ENCODE data around the gene TRIM63. TPM values are rescaled to one million over a fixed set of nuclear protein-coding genes. Genes with fewer than 3 reads are reported as not detected.

Gene TRIM63
- total RNA-seq, 1 donor from 2014 or later = not detected

GRCh38 chr1:26049531-26050247, 17.7 kb downstream of the TRIM63 start:
- Histone ChIP-seq H3K4me1 (peaks cover 20% of the 10 kb centered on the region), H3K36me3 (no peaks in the 10 kb centered on the region), H3K4me3 (no peak overlapping the region), H3K27me3 (no peaks in the 10 kb centered on the region), H3K9me3 (no peaks in the 10 kb centered on the region), H3K27ac (no peak overlapping the region)
- intact Hi-C loops (cut with DNase I) = no loop called here
- TF ChIP-seq POLR2AphosphoS5 (IDR thresholded peaks at IDR 0.05; ENCODE audit: insufficient read depth in 1 of 2, low read depth in 1 of 2) (no peak), CTCF (IDR thresholded peaks at IDR 0.05) (no peak), POLR2A (IDR thresholded peaks at IDR 0.05) (no peak)
- DNase-seq (ENCODE audit: extremely low spot score in 2 of 2) = no peak

GRCh38 chr1:26047278-26047874, 20.1 kb downstream of the TRIM63 start:
- Histone ChIP-seq H3K4me1 (peaks cover 20% of the 10 kb centered on the region), H3K9me3 (no peaks in the 10 kb centered on the region), H3K36me3 (no peaks in the 10 kb centered on the region), H3K27me3 (no peaks in the 10 kb centered on the region), H3K27ac (no peak overlapping the region), H3K4me3 (no peak overlapping the region)
- DNase-seq (ENCODE audit: extremely low spot score in 2 of 2) = no peak
- TF ChIP-seq POLR2A (IDR thresholded peaks at IDR 0.05) (no peak), CTCF (IDR thresholded peaks at IDR 0.05) (no peak), POLR2AphosphoS5 (IDR thresholded peaks at IDR 0.05; ENCODE audit: insufficient read depth in 1 of 2, low read depth in 1 of 2) (no peak)
- intact Hi-C loops (cut with DNase I) = no loop called here

- H3K27ac ChIP-seq = no peak overlapping the region
- intact Hi-C loops (cut with DNase I) = no loop called here
Observed at GRCh38 chr1:26046246-26047095, 21.0 kb downstream of the TRIM63 start.

GRCh38 chr1:26045722-26046245, 21.6 kb downstream of the TRIM63 start, which contains the start of gene SLC30A2:
Gene SLC30A2, minus strand, starts transcription at chr1:26046118. Its CDS starts 222 bp downstream, at chr1:26045896.
- Histone ChIP-seq H3K27me3 (no peaks in the 10 kb centered on the region), H3K4me1 (peaks cover 20% of the 10 kb centered on the region), H3K4me3 (no peak within 1 kb of the TSS), H3K9me3 (no peaks in the 10 kb centered on the region), H3K27ac (no peak within 1 kb of the TSS), H3K36me3 (no peaks in the 10 kb centered on the region)
- TF ChIP-seq CTCF (IDR thresholded peaks at IDR 0.05) (no peak), POLR2A (IDR thresholded peaks at IDR 0.05) (no peak), POLR2AphosphoS5 (IDR thresholded peaks at IDR 0.05; ENCODE audit: insufficient read depth in 1 of 2, low read depth in 1 of 2) (no peak)
- DNase-seq (ENCODE audit: extremely low spot score in 2 of 2) = no peak
- intact Hi-C loops (cut with DNase I) = no loop called here

More at GRCh38 chr1:26046246-26047095, 21.0 kb downstream of the TRIM63 start:
- no peak for TF ChIP-seq POLR2AphosphoS5 (IDR thresholded peaks at IDR 0.05; ENCODE audit: insufficient read depth in 1 of 2, low read depth in 1 of 2)
- no peak for TF ChIP-seq POLR2A (IDR thresholded peaks at IDR 0.05)
- TF ChIP-seq CTCF (IDR thresholded peaks at IDR 0.05) = no peak
- DNase-seq (ENCODE audit: extremely low spot score in 2 of 2) = no peak
- H3K4me3 ChIP-seq = no peak overlapping the region
- no peaks in the 10 kb centered on the region for H3K9me3 ChIP-seq
- H3K4me1 ChIP-seq = peaks cover 20% of the 10 kb centered on the region
- no peaks in the 10 kb centered on the region for H3K36me3 ChIP-seq
- H3K27me3 ChIP-seq = no peaks in the 10 kb centered on the region
